GM15510 (cell line): ENCODE data around the gene CCN5.

Experiments
- POLR2A ChIP-seq: IDR thresholded peaks from 3 replicates; pipeline ENCODE4 v1.6.1; 2011; ENCODE audit warnings: borderline replicate concordance; ENCODE audit not compliant: insufficient read length; ENCODE audit errors: extremely low read depth

CCN5 gene

GRCh38 chr20:44752099-44752931, 37.1 kb downstream of the CCN5 start:
- TF ChIP-seq POLR2A: no peak

GRCh38 chr20:44754554-44754953, 39.4 kb downstream of the CCN5 start:
- no peak for TF ChIP-seq POLR2A

GRCh38 chr20:44756011-44756688, 41.0 kb downstream of the CCN5 start:
- TF ChIP-seq POLR2A: no peak

GRCh38 chr20:44756956-44757355, 41.8 kb downstream of the CCN5 start:
- TF ChIP-seq POLR2A: no peak

- TF ChIP-seq POLR2A: no peak
Measured at GRCh38 chr20:44758247-44759101, 43.3 kb downstream of the CCN5 start.

GRCh38 chr20:44759595-44759994, 44.4 kb downstream of the CCN5 start:
- TF ChIP-seq POLR2A: no peak

- no peak for TF ChIP-seq POLR2A
Measured at GRCh38 chr20:44761423-44761822, 46.3 kb downstream of the CCN5 start.

- no peak for TF ChIP-seq POLR2A
Measured at GRCh38 chr20:44762466-44763140, 47.4 kb downstream of the CCN5 start.

- TF ChIP-seq POLR2A: no peak
Measured at GRCh38 chr20:44765091-44765490, 49.9 kb downstream of the CCN5 start.

GRCh38 chr20:44765701-44766347, 50.7 kb downstream of the CCN5 start:
- no peak for TF ChIP-seq POLR2A

- TF ChIP-seq POLR2A: no peak
Measured at GRCh38 chr20:44768256-44768655, 53.1 kb downstream of the CCN5 start.

- TF ChIP-seq POLR2A: no peak
Measured at GRCh38 chr20:44768854-44769480, 53.8 kb downstream of the CCN5 start.

GRCh38 chr20:44769481-44769863, 54.3 kb downstream of the CCN5 start:
- TF ChIP-seq POLR2A: no peak

GRCh38 chr20:44770484-44771171, 55.5 kb downstream of the CCN5 start:
- TF ChIP-seq POLR2A: no peak

- TF ChIP-seq POLR2A: no peak
Measured at GRCh38 chr20:44771172-44771535, 56.0 kb downstream of the CCN5 start.
